K562 (cell line): ENCODE data around the gene SIMC1. TPM values are rescaled to one million over a fixed set of nuclear protein-coding genes. Genes with fewer than 3 reads are reported as not detected.

Experiments used
- MGA ChIP-seq: fragments of 450-650 bp; IDR thresholded peaks from 2 replicates; pipeline ENCODE4 v1.6.1; 2016; ENCODE audit warnings: mild to moderate bottlenecking, moderate library complexity
- NFYB ChIP-seq: IDR thresholded peaks from 2 replicates; pipeline ENCODE4 v1.6.1; 2011; ENCODE audit warnings: mild to moderate bottlenecking, moderate library complexity; ENCODE audit not compliant: insufficient read length; ENCODE audit errors: extremely low read depth
- REST ChIP-seq, 2 experiments: fragments of 450-650 bp; formaldehyde crosslinking in 1 of 2; IDR thresholded peaks; 2 replicates each; pipeline versions ENCODE4 v1.4.0 to v1.6.1; 2014 to 2020; ENCODE audit warnings: mild to moderate bottlenecking in 2 of 2, borderline replicate concordance in 1 of 2, low read depth in 1 of 2
- ZNF3 ChIP-seq: fragments of 250-450 bp; sonication (Bioruptor Pico); IDR thresholded peaks from 2 replicates; pipeline ENCODE4 v1.5.0; 2021; ENCODE audit warnings: mild to moderate bottlenecking, moderate library complexity
- polyA plus RNA-seq, 8 experiments: library from polyadenylated mRNA; depleted of rRNA in 4 of 8; stranded (reverse) in 5 of 8; unstranded in 3 of 8; fragments of >200 nt; fragmentation: Nextera tagmentation in 2 of 8; fragmentation: Illumina TruSeq in 1 of 8; extraction: Ambion mirVana in 2 of 8; extraction: Trizol in 1 of 8; gene quantifications; 2 replicates each; pipeline versions ENCODE4 v1.2.1 to v1.2.3, GENCODE V29; 2011 to 2014; ENCODE audit warnings: inconsistent platforms in 1 of 8, missing spikeins in 1 of 8
- total RNA-seq, 7 experiments: library from RNA; depleted of rRNA in 6 of 7; stranded (reverse); fragments of >200 nt in 6 of 7; fragmentation: Illumina TruSeq in 2 of 7; extraction: Trizol in 2 of 7; gene quantifications; 2 replicates each; pipeline versions ENCODE4 v1.2.1 to v1.2.3, GENCODE V29; 2011 to 2021; ENCODE audit warnings: low replicate concordance in 1 of 7

Gene SIMC1
- total and polyA plus RNA-seq, 9 of the 15 experiments (the other 6 are each of a cell fraction or from before 2014, with no cell fraction given): 7.2 to 36.3 (median 14.7) TPM

GRCh38 chr5:176361437-176362232, 123.4 kb downstream of the SIMC1 start, which contains the start of gene KIAA1191 (continued):
- TF ChIP-seq MGA (peak; percentile 56; the same call in 1 of the 2 replicates), REST (IDR thresholded peaks at IDR 0.05; ENCODE audit: borderline replicate concordance) (peak; percentile 32; the same call in 1 of the 2 replicates), REST (CRISPR knock-in tag; IDR thresholded peaks at IDR 0.05; ENCODE audit: low read depth) (no peak), NFYB (no peak), ZNF3 (CRISPR knock-in tag) (peak; percentile 49; the same call in 1 of the 2 replicates)
